Activated CD8-positive, alpha-beta memory T cell treated with anti-CD3 and anti-CD28 coated beads for 48 hours (primary cell): ENCODE data around the gene GABRB1.
"Not testable (repeated sequence)": the region's sequence is repeated elsewhere in the genome, so short reads cannot be mapped to it uniquely, and the experiment has no call there.

Experiments used
- DNase-seq, 3 experiments: peaks; one replicate each; pipeline ENCODE4 v3.0.0-alpha.2; 2020; ENCODE audit warnings: low read depth in 2 of 3, low spot score in 2 of 3

The GABRB1 gene

GRCh38 chr4:47278631-47279030 lies 247.3 kb downstream of the GABRB1 start:
- no peak for DNase-seq

GRCh38 chr4:47287735-47288134 lies 256.4 kb downstream of the GABRB1 start:
- DNase-seq: no peak

- no peak for DNase-seq
Measured at GRCh38 chr4:47289805-47290204, 258.4 kb downstream of the GABRB1 start.

- not testable (repeated sequence) for DNase-seq
Measured at GRCh38 chr4:47290873-47291272, 259.5 kb downstream of the GABRB1 start.

- DNase-seq: no peak
Measured at GRCh38 chr4:47309165-47309564, 277.8 kb downstream of the GABRB1 start.

- DNase-seq: no peak
Measured at GRCh38 chr4:47312170-47312569, 280.8 kb downstream of the GABRB1 start.

GRCh38 chr4:47313384-47313783 lies 282.0 kb downstream of the GABRB1 start:
- DNase-seq: no peak

GRCh38 chr4:47315346-47315745 lies 284.0 kb downstream of the GABRB1 start:
- no peak for DNase-seq

- DNase-seq: no peak
Measured at GRCh38 chr4:47326025-47326424, 294.7 kb downstream of the GABRB1 start.

GRCh38 chr4:47330866-47331265 lies 299.5 kb downstream of the GABRB1 start:
- DNase-seq: no peak

GRCh38 chr4:47334652-47335051 lies 303.3 kb downstream of the GABRB1 start:
- DNase-seq: no peak

- DNase-seq: no peak
Measured at GRCh38 chr4:47337893-47338292, 306.5 kb downstream of the GABRB1 start.

GRCh38 chr4:47340914-47341313 lies 309.5 kb downstream of the GABRB1 start:
- no peak for DNase-seq

- no peak for DNase-seq
Measured at GRCh38 chr4:47342796-47343195, 311.4 kb downstream of the GABRB1 start.

GRCh38 chr4:47349326-47349725 lies 318.0 kb downstream of the GABRB1 start:
- no peak for DNase-seq

- DNase-seq: no peak
Measured at GRCh38 chr4:47355568-47355967, 324.2 kb downstream of the GABRB1 start.

GRCh38 chr4:47359891-47360290 lies 328.5 kb downstream of the GABRB1 start:
- no peak for DNase-seq

GRCh38 chr4:47367761-47368160 lies 336.4 kb downstream of the GABRB1 start:
- no peak for DNase-seq

- no peak for DNase-seq
Measured at GRCh38 chr4:47368211-47368610, 336.8 kb downstream of the GABRB1 start.

- no peak for DNase-seq
Measured at GRCh38 chr4:47372561-47372960, 341.2 kb downstream of the GABRB1 start.

- no peak for DNase-seq
Measured at GRCh38 chr4:47373174-47373573, 341.8 kb downstream of the GABRB1 start.

GRCh38 chr4:47373709-47374108 lies 342.3 kb downstream of the GABRB1 start:
- no peak for DNase-seq

- no peak for DNase-seq
Measured at GRCh38 chr4:47374477-47374876, 343.1 kb downstream of the GABRB1 start.

- not testable (repeated sequence) for DNase-seq
Measured at GRCh38 chr4:47378021-47378530, 346.7 kb downstream of the GABRB1 start.
